WTC11 (cell line): Measurements from ENCODE around the gene CFAP100. TPM values are rescaled to one million over a fixed set of nuclear protein-coding genes. Genes with fewer than 3 reads are reported as not detected.

Experiments
- ATAC-seq: fragments of 200-7000 bp; cut with Tn5 transposase; 2 replicates; pipeline ENCODE4 v1.10.0; 2021; ENCODE audit warnings: mild to moderate bottlenecking, moderate library complexity
- CTCF ChIA-PET: fragments of 300-600 bp; sonication (Branson Sonifier 250); formaldehyde crosslinking; loops from one replicate; lab custom pipeline; 2021; ENCODE audit warnings: antibody characterized with exemption; lab: Charles Lee
- POLR2A ChIA-PET: fragments of 350-600 bp; sonication (Branson Sonifier 250); formaldehyde crosslinking; loops from one replicate; lab custom pipeline; 2021; ENCODE audit warnings: antibody characterized with exemption; lab: Charles Lee
- DNase-seq: peaks from one replicate; pipeline ENCODE4 v3.0.0; 2021; ENCODE audit warnings: low spot score
- H3K27ac Mint-ChIP-seq: 2 replicates; pipeline ENCODE4 v1.8.0; 2021; ENCODE audit warnings: mixed read lengths
- H3K27me3 Mint-ChIP-seq: 2 replicates; pipeline ENCODE4 v1.8.0; 2021; ENCODE audit warnings: low read depth, mild to moderate bottlenecking, moderate library complexity, mixed read lengths
- H3K36me3 Mint-ChIP-seq: 2 replicates; pipeline ENCODE4 v1.8.0; 2021; ENCODE audit warnings: mixed read lengths
- H3K4me1 Mint-ChIP-seq: 2 replicates; pipeline ENCODE4 v1.8.0; 2022; ENCODE audit warnings: mixed read lengths
- H3K4me3 Mint-ChIP-seq: 2 replicates; pipeline ENCODE4 v1.8.0; 2021; ENCODE audit warnings: mild to moderate bottlenecking, moderate library complexity, mixed read lengths
- H3K9me3 Mint-ChIP-seq: 2 replicates; pipeline ENCODE4 v1.8.0; 2021; ENCODE audit warnings: mixed read lengths
- ATF1 ChIP-seq: sonication (generic); formaldehyde crosslinking; IDR thresholded peaks from 2 replicates; pipeline ENCODE4 v1.8.1; 2023; ENCODE audit warnings: mild to moderate bottlenecking, moderate library complexity, missing genetic modification reagents
- ATF3 ChIP-seq: sonication (generic); formaldehyde crosslinking; conservative IDR thresholded peaks from 2 replicates; pipeline ENCODE4 v1.8.1; 2022; ENCODE audit warnings: mild to moderate bottlenecking, missing genetic modification reagents
- CDX4 ChIP-seq: fragments of 250-450 bp; sonication (Bioruptor Pico); IDR thresholded peaks from 2 replicates; pipeline ENCODE4 v1.9.0; 2021; ENCODE audit warnings: moderate library complexity, mild to moderate bottlenecking, inconsistent platforms, borderline replicate concordance
- CREM ChIP-seq: sonication (generic); formaldehyde crosslinking; IDR thresholded peaks from 2 replicates; pipeline ENCODE4 v1.8.1; 2022; ENCODE audit warnings: mild to moderate bottlenecking, missing genetic modification reagents, moderate library complexity
- ELF4 ChIP-seq: sonication (generic); formaldehyde crosslinking; IDR thresholded peaks from 2 replicates; pipeline ENCODE4 v1.8.1; 2022; ENCODE audit warnings: low read depth, mild to moderate bottlenecking, moderate library complexity, missing genetic modification reagents
- ESRRA ChIP-seq: sonication (generic); formaldehyde crosslinking; IDR thresholded peaks from 2 replicates; pipeline ENCODE4 v1.8.1; 2022; ENCODE audit warnings: mild to moderate bottlenecking, missing genetic modification reagents, borderline replicate concordance
- FOXK1 ChIP-seq: sonication (generic); formaldehyde crosslinking; IDR thresholded peaks from 2 replicates; pipeline ENCODE4 v1.8.0; 2022; ENCODE audit warnings: mild to moderate bottlenecking, moderate library complexity, missing genetic modification reagents
- GABPB1 ChIP-seq: sonication (generic); formaldehyde crosslinking; IDR thresholded peaks from 2 replicates; pipeline ENCODE4 v1.8.1; 2023; ENCODE audit warnings: mild to moderate bottlenecking, missing genetic modification reagents
- GRHL2 ChIP-seq: fragments of 250-450 bp; sonication (Bioruptor Pico); IDR thresholded peaks from 2 replicates; pipeline ENCODE4 v1.8.0; 2022; ENCODE audit warnings: mild to moderate bottlenecking, moderate library complexity; ENCODE audit not compliant: insufficient replicate concordance, severe bottlenecking
- IRF2 ChIP-seq: sonication (generic); formaldehyde crosslinking; IDR thresholded peaks from 2 replicates; pipeline ENCODE4 v1.8.0; 2022; ENCODE audit warnings: low read depth, missing genetic modification reagents, borderline replicate concordance
- JAZF1 ChIP-seq: fragments of 250-450 bp; sonication (Bioruptor Pico); IDR thresholded peaks from 2 replicates; pipeline ENCODE4 v1.9.0; 2021; ENCODE audit warnings: moderate library complexity, mild to moderate bottlenecking, inconsistent platforms
- JUN ChIP-seq: sonication (generic); formaldehyde crosslinking; IDR thresholded peaks from 2 replicates; pipeline ENCODE4 v1.8.0; 2023; ENCODE audit warnings: mild to moderate bottlenecking, missing genetic modification reagents
- NFE2L1 ChIP-seq: sonication (generic); formaldehyde crosslinking; IDR thresholded peaks from 2 replicates; pipeline ENCODE4 v1.8.1; 2023; ENCODE audit warnings: missing genetic modification reagents
- NFYB ChIP-seq: sonication (generic); formaldehyde crosslinking; conservative IDR thresholded peaks from 2 replicates; pipeline ENCODE4 v1.8.0; 2022; ENCODE audit warnings: low read depth, missing genetic modification reagents
- NR1H2 ChIP-seq: sonication (generic); formaldehyde crosslinking; IDR thresholded peaks from 2 replicates; pipeline ENCODE4 v1.9.0; 2021; ENCODE audit warnings: mild to moderate bottlenecking, moderate library complexity, missing genetic modification reagents
- NR3C1 ChIP-seq: sonication (generic); formaldehyde crosslinking; conservative IDR thresholded peaks from 2 replicates; pipeline ENCODE4 v1.8.1; 2023; ENCODE audit warnings: low read depth, mild to moderate bottlenecking, missing genetic modification reagents
- RELA ChIP-seq: sonication (generic); formaldehyde crosslinking; IDR thresholded peaks from 2 replicates; pipeline ENCODE4 v1.8.1; 2022; ENCODE audit warnings: missing genetic modification reagents, mild to moderate bottlenecking, borderline replicate concordance
- SOX15 ChIP-seq: fragments of 250-450 bp; sonication (Bioruptor Pico); IDR thresholded peaks from 2 replicates; pipeline ENCODE4 v1.9.0; 2021; ENCODE audit warnings: mild to moderate bottlenecking
- TEAD4 ChIP-seq: sonication (generic); formaldehyde crosslinking; IDR thresholded peaks from 2 replicates; pipeline ENCODE4 v1.8.0; 2022; ENCODE audit warnings: mild to moderate bottlenecking, missing genetic modification reagents
- USF1 ChIP-seq: sonication (generic); formaldehyde crosslinking; IDR thresholded peaks from 2 replicates; pipeline ENCODE4 v1.8.0; 2022; ENCODE audit warnings: mild to moderate bottlenecking, missing genetic modification reagents
- ZBTB21 ChIP-seq: sonication (generic); formaldehyde crosslinking; IDR thresholded peaks from 2 replicates; pipeline ENCODE4 v1.8.1; 2023; ENCODE audit warnings: mild to moderate bottlenecking, missing genetic modification reagents, borderline replicate concordance
- ZNF396 ChIP-seq: fragments of 250-450 bp; sonication (Bioruptor Pico); IDR thresholded peaks from 2 replicates; pipeline ENCODE4 v1.8.0; 2021; ENCODE audit warnings: mild to moderate bottlenecking, moderate library complexity, borderline replicate concordance
- ZNF671 ChIP-seq: fragments of 250-450 bp; sonication (Bioruptor Pico); IDR thresholded peaks from 2 replicates; pipeline ENCODE4 v1.8.0; 2021; ENCODE audit warnings: mild to moderate bottlenecking
- total RNA-seq: library from RNA; stranded (reverse); gene quantifications from 3 replicates; pipeline ENCODE4 v1.2.3, GENCODE V29; 2021
- TF ChIP-seq, protein P1 (sequence below): sonication (generic); formaldehyde crosslinking; IDR thresholded peaks from 2 replicates; pipeline ENCODE4 v1.8.1; 2023; ENCODE audit warnings: mild to moderate bottlenecking, missing genetic modification reagents, moderate library complexity
- TF ChIP-seq, protein P2 (sequence below): sonication (generic); formaldehyde crosslinking; IDR thresholded peaks from 2 replicates; pipeline ENCODE4 v1.8.1; 2022; ENCODE audit warnings: mild to moderate bottlenecking, moderate library complexity, missing genetic modification reagents

The CFAP100 gene
- total RNA-seq, 1 experiment from 2014 or later = not detected

GRCh38 chr3:126390751-126391150 is 4.0 kb upstream of the CFAP100 start:
- Mint-ChIP-seq H3K9me3 (no peaks in the 10 kb centered on the region), H3K4me1 (peaks cover 20% of the 10 kb centered on the region)
- TF ChIP-seq ELF4 (CRISPR knock-in tag) (no peak), ZNF396 (no peak), RELA (CRISPR knock-in tag) (no peak), CDX4 (CRISPR knock-in tag) (no peak), NR3C1 (CRISPR knock-in tag) (no peak), GABPB1 (no peak), CREM (CRISPR knock-in tag) (no peak), TEAD4 (CRISPR knock-in tag) (no peak), NFYB (CRISPR knock-in tag) (no peak)
- TF ChIP-seq, protein P1, sequence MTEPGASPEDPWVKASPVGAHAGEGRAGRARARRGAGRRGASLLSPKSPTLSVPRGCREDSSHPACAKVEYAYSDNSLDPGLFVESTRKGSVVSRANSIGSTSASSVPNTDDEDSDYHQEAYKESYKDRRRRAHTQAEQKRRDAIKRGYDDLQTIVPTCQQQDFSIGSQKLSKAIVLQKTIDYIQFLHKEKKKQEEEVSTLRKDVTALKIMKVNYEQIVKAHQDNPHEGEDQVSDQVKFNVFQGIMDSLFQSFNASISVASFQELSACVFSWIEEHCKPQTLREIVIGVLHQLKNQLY (CRISPR knock-in tag) = no peak
- TF ChIP-seq, all 79 proteins: peak for 0
- Mint-ChIP-seq H3K4me3 (no peak overlapping the region), H3K27ac (no peak overlapping the region), H3K36me3 (no peaks in the 10 kb centered on the region), H3K27me3 (peaks cover 49% of the 10 kb centered on the region)
- POLR2A ChIA-PET = no interaction called here
- no peak for ATAC-seq
- no peak for DNase-seq
- CTCF ChIA-PET = interaction anchor here (1.0 to 3.2 kb wide), 3 partner anchors 27 to 258 kb away, joined by 3 to 18 read pairs (median 15); no protein-coding TSS in a partner anchor

DNA sequence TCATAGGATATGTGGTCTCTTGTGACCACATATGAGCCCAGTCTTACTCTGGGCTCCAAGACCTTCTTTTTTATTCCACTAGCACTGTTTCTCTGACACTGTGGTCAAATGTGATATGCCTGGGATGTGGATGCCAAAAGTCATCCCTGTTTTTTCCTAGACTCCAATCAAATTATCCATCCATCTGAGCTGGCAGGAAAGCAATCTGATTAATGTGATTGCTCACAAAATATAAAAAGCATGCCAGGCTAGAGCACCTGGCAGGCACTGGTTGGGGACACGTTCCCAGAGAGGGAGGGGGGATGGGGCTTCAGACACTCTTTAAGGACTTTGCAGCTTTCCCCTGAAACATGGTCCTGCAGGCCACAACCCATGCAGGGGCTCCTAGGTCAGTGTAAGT is 3.1 kb upstream of the CFAP100 start:
- H3K4me1 Mint-ChIP-seq = peaks cover 15% of the 10 kb centered on the region
- peaks cover 56% of the 10 kb centered on the region for H3K27me3 Mint-ChIP-seq
- H3K27ac Mint-ChIP-seq = no peak overlapping the region
- no peaks in the 10 kb centered on the region for H3K9me3 Mint-ChIP-seq
- H3K4me3 Mint-ChIP-seq = no peak overlapping the region
- ChIA-PET CTCF (interaction anchor here (0.8 kb wide), 1 partner anchor 49 kb away, joined by 3 read pairs; no protein-coding TSS in a partner anchor), POLR2A (no interaction called here)
- TF ChIP-seq ZBTB21 (CRISPR knock-in tag) (no peak), NFE2L1 (CRISPR knock-in tag) (no peak), IRF2 (CRISPR knock-in tag) (no peak), USF1 (CRISPR knock-in tag) (no peak), NR3C1 (CRISPR knock-in tag) (no peak), FOXK1 (CRISPR knock-in tag) (no peak), SOX15 (no peak), RELA (CRISPR knock-in tag) (no peak), JUN (CRISPR knock-in tag) (no peak), JAZF1 (CRISPR knock-in tag) (no peak), ATF3 (CRISPR knock-in tag) (no peak), GRHL2 (CRISPR knock-in tag) (no peak), ZNF671 (no peak), ATF1 (CRISPR knock-in tag) (no peak), NR1H2 (CRISPR knock-in tag) (no peak), ESRRA (CRISPR knock-in tag) (no peak)
- TF ChIP-seq, protein P1 (CRISPR knock-in tag) = no peak
- TF ChIP-seq, protein P2, sequence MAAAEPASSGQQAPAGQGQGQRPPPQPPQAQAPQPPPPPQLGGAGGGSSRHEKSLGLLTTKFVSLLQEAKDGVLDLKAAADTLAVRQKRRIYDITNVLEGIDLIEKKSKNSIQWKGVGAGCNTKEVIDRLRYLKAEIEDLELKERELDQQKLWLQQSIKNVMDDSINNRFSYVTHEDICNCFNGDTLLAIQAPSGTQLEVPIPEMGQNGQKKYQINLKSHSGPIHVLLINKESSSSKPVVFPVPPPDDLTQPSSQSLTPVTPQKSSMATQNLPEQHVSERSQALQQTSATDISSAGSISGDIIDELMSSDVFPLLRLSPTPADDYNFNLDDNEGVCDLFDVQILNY (CRISPR knock-in tag) = no peak
- ATAC-seq = no peak
- H3K36me3 Mint-ChIP-seq = no peaks in the 10 kb centered on the region
- DNase-seq = no peak
